GM21576 (cell line): ENCODE results near the gene ALDH7A1.
"Not testable (repeated sequence)": the region's sequence is repeated elsewhere in the genome, so short reads cannot be mapped to it uniquely, and the experiment has no call there.

Source experiments
- ATAC-seq: cut with Tn5 transposase; IDR thresholded peaks from one replicate; pipeline ENCODE4 v1.9.1; 2021; ENCODE audit warnings: mild to moderate bottlenecking, moderate library complexity; ENCODE audit not compliant: unreplicated experiment

Gene ALDH7A1

DNA sequence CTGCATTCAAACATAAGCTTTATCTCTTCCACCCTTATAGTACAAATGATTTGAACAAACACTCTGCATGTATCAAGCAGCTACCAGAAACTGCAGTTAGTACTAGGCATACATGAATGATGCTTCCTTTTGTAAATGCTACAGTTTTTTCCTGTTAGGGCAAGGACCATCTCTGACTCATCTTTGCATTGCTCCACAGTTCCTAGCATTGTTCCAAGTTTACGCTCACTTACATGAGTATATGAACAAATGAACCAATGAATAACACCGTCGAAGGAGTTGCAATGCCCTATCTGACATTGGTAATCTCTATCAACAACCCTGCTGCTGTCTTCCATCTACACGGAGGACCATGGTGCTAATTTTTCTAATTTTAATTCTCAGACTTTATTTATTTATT, 2.1 kb upstream of the ALDH7A1 start:
- ATAC-seq = no peak

DNA sequence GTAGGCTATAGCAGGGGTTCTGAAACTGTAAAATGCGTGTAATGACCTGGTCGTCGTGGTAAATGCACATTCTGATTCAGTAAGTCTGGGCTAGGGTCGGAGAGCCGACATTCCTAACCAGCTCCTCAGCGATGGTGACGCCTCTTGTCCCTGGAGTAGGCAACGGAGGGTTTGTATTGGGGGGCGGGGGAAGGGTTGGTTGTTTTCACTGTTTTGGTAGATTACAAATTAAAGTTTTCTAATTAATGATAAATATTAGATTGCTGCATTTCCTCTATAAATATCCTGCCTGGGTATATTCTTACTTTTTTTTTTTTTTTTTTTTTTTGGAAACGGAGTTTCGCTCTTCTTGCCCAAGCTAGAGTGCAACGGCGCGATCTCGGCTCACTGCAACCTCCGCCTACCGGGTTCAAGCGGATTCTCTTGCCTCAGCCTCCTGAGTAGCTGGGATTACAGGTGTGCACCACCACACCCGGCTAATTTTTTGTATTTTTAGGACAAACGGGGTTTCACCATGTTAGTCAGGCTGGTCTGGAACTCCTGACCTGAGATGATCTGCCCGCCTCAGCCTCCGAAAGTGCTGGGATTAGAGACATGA, 566 bp upstream of the ALDH7A1 start:
- ATAC-seq = no peak

DNA sequence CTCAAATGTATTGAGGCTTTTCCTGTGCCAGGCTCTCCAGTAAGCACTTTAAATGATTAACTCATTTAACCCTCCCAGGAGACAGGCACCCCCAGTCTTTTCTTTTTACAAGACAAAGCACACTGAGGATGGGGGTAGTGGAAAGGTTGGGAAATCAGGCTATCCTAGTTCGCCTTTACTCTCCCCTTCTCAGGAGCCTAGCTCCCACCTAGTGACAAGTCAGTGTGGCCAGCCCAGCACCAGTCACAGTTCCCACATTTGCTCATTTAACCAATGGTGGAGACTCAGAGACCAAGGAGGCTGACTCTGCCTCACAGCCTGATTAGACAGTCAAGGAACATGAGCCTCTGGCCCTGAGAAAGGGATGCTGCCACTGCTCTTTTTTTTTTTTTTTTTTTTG, 3.5 kb downstream of the ALDH7A1 start:
- ATAC-seq = no peak

DNA sequence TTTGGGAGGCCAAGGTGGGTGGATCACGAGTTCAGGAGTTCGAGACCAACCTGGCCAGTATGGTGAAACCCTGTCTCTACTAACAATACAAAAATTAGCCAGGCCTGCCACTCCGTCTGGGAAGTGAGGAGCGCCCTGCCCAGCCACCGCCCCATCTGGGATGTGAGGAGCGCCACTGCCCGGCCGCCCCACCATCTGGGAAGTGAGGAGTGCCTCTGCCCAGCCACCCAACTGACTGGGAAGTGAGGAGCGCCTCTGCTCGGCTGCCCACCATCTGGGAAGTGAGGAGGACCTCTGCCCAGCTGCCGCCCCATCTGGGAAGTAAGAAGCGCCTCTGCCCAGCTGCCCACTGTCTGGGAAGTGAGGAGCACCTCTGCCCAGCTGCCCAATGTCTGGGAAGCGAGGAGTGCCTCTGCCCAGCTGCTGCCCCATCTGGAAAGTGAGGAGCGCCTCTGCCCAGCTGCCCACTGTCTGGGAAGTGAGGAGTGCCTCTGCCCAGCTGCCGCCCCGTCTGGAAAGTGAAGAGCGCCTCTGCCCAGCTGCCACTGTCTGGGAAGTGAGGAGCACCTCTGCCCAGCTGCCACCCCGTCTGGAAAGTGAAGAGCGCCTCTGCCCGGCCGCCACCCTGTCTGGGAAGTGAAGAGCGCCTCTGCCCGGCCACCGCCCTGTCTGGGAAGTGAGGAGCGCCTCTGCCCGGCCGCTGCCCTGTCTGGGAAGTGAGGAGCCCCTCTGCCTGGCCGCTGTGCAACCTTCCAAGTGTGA, 5.3 kb downstream of the ALDH7A1 start:
- no peak for ATAC-seq

DNA sequence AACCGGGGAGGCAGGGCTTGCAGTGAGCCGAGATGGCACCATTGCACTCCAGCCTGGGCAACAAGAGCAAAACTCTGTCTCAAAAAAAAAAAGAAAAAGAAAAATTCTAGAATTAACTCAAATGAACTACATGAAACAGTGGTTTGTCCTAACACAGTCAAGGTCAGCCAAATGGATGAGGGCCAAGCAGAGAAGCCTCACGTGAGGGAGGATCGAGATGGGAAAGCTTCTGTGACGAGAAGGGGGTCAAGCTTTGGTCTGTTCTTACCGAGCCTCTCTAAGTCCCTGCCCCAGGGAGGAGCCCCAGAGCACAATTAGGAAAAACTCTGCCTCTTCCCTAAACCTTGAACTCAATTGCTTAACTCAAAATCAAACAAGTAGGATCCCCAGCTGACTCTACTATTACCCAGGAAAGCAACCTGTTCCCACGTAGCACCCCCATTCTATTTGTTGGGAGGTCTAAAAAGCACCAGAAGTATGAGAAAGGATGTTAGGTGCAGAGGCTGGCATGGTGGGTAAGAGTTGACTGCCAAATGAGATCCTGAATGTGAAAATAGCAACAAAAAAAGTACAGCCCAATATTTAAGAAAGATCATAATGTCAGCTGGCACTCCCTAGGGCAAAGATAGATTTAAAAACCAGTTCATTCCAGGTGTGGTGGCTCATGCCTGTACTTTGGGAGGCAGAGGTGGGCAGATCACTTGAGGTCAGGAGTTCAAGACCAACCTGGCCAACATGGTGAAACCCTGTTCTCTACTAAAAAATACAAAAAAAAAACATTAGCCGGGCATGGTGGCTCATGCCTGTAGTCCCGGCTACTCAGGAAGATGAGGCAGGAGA, 7.2 kb downstream of the ALDH7A1 start:
- ATAC-seq = no peak

DNA sequence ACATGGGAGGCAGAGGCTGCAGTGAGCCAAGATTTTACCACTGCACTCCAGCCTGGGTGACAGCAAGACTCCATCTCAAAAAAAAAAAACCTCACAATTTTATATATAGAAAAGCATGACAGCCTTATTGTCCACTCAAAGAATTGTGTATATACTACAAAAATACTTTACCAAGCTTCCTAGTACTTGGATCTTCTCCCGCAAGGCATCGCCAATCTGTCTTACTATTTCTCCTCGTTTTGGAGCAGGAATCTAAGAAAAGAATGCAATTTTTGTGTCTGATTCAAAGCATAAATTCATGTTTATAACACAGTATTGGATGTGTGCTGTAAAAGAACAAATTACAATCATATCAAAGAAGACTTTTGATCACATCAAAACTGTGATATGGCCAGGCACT, 11.3 kb downstream of the ALDH7A1 start:
- ATAC-seq = no peak

DNA sequence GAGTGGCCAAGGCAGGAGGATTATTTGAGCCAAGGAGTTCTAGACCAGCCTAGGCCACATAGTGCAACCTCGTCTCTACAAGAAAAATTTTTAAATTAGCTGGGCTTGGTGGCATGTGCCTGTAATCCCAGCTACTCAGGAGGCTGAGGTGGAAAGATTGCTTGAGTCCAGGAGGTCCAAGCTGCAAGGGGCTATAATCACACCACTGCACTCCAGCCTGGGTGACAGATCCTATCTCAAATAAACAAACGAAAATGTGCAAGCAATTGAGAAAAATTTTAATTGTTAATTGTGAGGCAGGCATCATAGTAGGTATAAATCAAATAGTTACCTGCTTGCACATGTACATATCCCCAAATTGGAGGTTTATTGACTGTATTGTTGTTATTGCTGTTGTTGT, 15.3 kb downstream of the ALDH7A1 start:
- ATAC-seq = no peak

DNA sequence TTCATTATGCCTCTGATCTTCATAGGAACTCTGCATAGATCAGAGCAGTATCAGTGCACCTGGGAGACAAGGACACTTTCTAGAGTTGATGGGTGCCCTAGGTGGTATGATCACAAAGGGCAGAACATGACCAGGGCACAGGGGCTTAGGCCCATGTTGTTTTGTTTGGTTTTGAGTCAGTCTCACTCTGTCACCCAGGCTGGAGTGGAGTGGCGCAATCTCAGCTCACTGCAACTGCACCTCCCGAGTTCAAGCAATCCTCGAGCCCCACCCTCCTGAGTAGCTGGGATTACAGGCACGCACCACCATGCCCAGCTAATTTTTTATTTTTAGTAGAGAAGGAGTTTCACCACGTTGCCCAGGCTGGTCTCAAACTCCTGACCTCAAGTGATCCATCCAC, 17.6 kb downstream of the ALDH7A1 start:
- no peak for ATAC-seq

DNA sequence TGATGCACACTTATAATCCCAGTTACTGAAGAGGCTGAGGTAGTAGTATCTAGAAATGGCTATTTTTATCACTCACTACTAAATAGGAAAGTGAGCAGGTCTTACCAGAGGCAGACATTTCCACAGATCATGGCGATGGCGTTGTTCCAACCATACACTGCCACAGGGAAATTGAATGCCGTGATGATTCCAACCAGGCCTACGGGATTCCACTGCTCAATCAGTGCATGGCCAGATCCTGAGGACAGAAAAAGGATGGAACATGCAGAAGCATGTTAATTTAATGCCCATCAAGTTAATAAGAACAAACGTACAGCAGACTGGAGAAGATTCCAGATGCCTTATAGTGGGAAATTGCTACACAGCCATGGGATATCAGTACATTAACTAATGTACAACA, 18.0 kb downstream of the ALDH7A1 start:
- ATAC-seq = no peak

DNA sequence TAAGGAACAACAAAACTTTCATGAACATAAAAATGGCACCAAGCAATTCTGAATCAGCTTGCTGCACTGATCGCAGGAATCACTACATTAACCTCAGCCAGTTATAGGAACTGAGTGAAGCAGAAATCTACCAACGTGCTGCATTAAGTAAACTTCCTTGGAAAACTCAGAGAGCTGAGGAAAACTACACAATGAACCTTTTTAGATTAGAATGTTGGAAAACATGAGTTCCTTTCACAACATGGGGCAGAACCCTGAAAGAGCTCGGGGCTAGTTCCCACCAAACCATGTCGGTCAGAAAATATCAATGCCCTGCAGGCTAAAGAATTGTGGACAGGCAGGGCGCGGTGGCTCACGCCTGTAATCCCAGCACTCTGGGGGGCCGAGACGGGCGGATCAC, 19.4 kb downstream of the ALDH7A1 start:
- no peak for ATAC-seq

DNA sequence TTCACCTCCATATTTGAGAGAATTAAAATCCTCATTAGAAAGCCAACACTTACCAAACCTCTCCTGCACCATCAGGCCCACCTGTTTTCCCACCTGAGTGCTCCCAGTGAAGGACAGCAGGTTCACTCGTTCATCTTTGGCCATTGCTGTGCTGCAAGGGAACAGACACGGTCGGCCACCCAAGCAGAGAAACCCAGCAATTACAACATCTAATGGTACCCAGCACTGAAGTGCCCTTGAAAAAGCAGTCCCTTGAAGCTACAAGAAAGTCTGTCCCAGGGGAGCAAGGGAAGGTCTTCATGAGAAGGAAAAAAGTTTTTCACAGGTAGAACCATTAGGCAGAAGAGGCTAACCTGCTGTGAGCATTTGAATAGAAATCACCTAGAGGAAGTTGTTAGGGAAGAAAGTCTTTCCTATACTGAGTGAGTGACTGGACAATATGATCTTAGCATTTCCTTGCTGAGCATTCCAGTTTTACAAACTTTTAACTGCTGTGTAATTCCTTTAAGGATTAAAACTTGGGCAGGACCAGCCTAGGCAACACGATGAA, 26.7 kb downstream of the ALDH7A1 start:
- ATAC-seq = no peak

DNA sequence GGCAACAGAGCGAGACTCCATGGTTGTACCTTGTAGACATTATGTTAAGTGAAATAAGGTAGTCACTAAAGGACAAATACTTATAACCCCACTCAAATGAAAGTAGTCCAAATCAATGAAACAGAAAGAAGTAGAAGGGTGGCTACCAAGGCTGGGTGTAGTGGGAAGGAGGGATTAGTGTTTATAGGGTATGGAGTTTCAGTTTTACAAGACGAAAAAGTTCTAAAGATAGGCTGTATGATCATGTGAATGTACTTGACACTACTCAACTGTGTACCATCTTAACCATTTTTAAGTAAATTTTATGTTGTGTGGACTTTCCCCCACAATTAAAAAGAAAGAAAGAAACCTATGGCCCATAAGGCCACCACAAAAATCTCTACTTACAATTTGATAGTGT, 32.2 kb downstream of the ALDH7A1 start:
- ATAC-seq = peak; percentile 92

DNA sequence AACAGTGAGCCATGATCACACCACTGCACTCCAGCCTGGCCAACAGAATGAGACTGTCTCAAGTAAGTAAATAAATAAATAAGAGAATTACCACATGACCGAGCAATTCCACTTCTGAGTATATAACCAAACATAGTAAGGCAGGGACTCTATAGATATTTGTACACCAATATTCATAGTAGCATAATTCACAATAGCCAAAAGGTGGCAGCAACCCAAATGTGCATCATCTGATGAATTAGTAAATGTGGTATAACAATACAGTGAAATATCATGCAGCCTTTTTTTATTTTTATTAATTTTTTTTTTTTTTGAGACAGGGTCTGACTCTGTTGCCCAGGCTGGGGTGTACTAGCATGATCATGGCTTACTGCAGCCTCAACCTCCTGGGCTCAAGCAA, 33.1 kb downstream of the ALDH7A1 start:
- no peak for ATAC-seq

DNA sequence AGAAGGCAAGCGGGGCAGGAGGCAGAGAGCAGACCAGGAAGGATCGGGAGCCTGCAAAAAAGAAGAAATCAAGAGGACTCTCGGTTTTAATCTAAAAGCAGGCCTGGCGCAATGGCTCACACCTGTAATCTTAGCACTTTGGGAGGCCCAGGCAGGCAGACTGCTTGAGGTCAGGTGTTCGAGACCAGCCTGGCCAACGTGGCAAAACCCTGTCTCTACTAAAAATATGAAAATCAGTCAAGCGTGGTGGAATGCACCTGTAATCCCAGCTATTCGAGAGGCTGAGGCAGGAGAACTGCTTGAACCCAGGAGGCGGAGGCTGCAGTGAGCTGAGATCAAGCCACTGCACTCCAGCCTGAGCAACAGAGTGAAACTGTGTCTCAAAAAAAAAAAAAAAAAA, 39.9 kb downstream of the ALDH7A1 start:
- not testable (repeated sequence) for ATAC-seq

DNA sequence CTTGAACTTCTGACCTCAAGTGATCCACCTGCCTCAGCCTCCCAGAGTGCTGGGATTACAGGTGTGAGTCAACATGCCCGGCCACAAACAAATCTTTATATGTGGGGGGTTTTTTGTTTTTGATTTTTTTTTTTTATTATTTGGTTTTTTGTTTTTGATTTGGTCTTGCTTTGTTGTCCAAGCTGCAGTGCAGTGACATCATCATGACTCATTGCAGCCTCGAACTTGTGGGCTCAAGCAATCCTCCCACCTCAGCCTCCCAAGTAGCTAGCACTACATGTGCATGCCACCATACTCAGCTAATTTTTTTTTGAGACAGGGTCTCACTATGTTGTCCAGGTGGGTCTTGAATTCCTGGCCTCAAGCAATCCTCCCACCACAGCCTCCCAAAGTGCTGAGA, 42.4 kb downstream of the ALDH7A1 start:
- ATAC-seq = no peak

DNA sequence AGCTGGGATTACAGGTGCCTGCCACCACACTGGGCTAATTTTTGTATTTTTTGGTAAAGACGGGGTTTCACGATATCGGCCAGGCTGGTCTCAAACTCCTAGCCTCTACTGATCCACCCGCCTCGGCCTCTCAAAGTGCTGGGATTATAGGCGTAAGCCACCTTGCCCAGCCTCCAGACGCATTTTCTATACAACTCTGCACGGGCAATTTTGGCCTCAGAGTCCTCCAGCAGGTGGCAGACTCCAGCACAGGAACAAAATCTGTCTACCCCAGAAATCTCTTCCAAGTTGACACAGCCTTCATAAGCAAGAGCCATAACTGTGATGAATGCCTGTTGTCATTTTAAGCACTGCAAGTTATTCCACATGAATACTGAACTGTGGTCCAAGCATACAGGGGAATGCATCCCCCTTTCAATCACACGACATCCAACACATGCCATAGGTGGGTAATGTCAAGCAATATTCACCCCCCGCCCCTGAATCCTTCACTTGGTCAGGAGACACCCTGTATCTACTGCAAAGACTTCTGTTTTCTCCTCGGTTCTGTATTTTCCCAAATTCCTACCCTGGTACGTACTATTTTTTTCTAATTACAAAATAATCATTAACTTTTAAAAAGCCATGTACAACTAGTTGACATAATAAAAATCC, 50.8 kb downstream of the ALDH7A1 start:
- peak; percentile 75 for ATAC-seq

DNA sequence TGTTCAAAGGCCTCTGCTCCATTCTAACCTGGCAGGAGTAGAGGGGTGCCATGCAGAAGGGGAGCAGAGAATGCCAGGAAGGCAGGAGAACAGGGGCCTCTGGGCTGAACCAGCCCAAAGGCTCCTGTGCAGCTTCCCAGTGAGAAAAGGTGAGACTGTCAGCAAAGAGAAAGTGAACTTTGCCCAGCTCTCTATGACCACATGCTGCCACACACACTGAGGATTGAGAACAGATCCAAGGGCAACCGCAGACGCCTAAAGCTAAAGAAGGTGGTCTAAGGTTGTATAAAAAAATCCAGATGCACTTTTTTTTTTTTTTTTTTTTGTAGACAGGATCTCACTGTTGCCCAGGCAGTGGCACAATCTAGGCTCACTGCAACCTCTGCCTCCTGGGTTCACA, 51.4 kb downstream of the ALDH7A1 start:
- ATAC-seq = no peak

DNA sequence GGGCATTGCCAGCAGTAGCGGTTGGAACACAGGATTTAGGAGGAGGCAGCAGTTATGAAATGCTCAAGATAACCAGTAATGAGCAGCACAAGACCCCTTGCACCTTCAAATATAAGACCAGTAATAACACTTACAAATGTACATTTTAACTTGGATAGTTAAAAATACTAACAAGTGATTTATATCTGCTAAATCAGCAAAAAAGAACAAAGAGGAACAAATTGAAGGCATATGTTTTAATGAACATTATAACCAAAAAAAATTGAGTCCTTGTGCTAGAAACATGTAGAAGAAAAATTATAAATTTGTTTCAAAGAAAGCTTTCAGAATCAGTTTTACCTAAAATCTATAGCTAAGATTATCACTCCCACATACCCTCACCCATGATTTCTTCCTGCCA, 52.0 kb downstream of the ALDH7A1 start:
- no peak for ATAC-seq

DNA sequence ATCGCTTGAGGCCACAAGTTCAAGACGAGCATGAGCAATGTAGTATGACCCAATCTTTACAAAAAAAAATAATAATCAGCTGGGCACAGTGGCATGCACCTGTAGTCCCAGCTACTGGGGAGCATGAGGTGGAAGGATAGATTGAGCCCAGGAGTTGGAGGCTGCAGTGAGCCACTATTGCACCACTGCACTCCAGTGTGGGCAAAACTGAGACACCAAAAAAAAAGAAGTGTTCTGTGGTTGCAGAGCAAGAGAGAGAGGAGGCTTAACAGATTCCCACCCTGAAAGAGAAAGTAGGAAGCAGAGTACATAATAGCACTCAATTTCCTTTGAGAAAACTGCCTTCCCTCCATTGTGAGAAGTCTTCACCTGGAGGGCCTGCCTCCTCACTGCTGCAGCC, 52.6 kb downstream of the ALDH7A1 start:
- peak; percentile 53 for ATAC-seq

DNA sequence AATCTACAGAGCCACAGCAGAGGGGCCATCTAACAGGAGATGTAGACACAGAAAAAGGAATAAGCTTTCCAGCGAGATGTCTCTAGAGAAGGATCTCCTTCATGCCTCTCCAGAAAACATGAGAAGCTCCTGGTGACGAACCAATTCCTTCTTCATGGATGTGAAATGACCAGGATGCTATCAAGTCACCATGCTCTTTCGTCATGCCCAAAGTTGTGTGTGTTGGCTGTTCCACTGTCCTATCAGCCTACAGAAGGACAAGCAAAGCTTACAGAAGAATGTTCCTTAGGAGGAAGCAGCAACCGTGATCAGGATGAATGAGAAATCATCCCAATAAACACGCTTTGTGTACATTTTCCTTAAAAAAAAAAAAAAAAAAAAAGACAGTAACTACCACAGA, 54.4 kb downstream of the ALDH7A1 start:
- ATAC-seq = no peak

DNA sequence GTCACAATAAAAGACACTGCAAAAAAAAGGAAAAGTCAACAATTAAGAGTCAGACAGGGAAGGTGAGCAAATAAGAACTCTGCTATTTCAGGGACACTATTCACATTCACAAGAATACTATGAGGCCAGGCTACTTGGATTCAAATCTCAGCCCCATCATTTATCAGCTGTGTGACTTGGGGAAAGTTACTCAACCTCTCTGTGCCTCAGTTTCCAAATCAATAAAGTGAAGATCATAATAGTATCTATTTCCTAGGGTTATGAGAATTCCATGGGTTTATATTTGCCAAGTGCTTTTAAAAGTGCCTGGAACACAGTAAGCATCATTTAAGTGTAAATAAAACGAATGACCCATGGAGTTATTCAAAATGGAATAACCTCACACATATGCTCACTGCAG, 56.4 kb downstream of the ALDH7A1 start:
- ATAC-seq = no peak
